Mesenchymal stem cell (in vitro differentiated cells and primary cell): ENCODE measurements around the gene NRN1L.

ENCODE experiments used
- DNase-seq: peaks from one replicate; pipeline ENCODE4 v3.0.0-alpha.2; 2013
- H2AFZ ChIP-seq: one replicate; pipeline ENCODE4 v1.6.1; 2013; ENCODE audit warnings: low read depth, mild to moderate bottlenecking, control low read depth, inconsistent platforms, low read length, moderate library complexity
- H2AK5ac ChIP-seq: 2 replicates; pipeline ENCODE4 v1.6.1; 2013; ENCODE audit warnings: low read length, moderate library complexity, mild to moderate bottlenecking, inconsistent platforms; ENCODE audit not compliant: severe bottlenecking
- H2BK120ac ChIP-seq: one replicate; pipeline ENCODE4 v1.6.1; 2013; ENCODE audit warnings: low read depth, mild to moderate bottlenecking, inconsistent platforms, low read length, moderate library complexity
- H2BK12ac ChIP-seq, 2 experiments: one replicate each; pipeline ENCODE4 v1.6.1; 2013; ENCODE audit warnings: inconsistent platforms in 2 of 2, low read length in 2 of 2, mild to moderate bottlenecking in 2 of 2, moderate library complexity in 2 of 2, control low read depth in 1 of 2
- H2BK15ac ChIP-seq: one replicate; pipeline ENCODE4 v1.6.1; 2013; ENCODE audit warnings: mild to moderate bottlenecking, low read depth, inconsistent platforms; ENCODE audit not compliant: poor library complexity, severe bottlenecking
- H2BK5ac ChIP-seq: 2 replicates; pipeline ENCODE4 v1.6.1; 2013; ENCODE audit warnings: low read depth, mild to moderate bottlenecking, low read length, control low read depth, inconsistent platforms; ENCODE audit not compliant: poor library complexity, severe bottlenecking
- H3K14ac ChIP-seq, 2 experiments: one replicate each; pipeline ENCODE4 v1.6.1; 2013; ENCODE audit warnings: inconsistent platforms in 2 of 2, low read length in 2 of 2, control low read depth in 1 of 2, mild to moderate bottlenecking in 1 of 2, moderate library complexity in 1 of 2
- H3K18ac ChIP-seq, 2 experiments: one replicate each; pipeline ENCODE4 v1.6.1; 2013; ENCODE audit warnings: inconsistent platforms in 2 of 2, low read length in 2 of 2, control low read depth in 1 of 2, low read depth in 1 of 2, mild to moderate bottlenecking in 1 of 2
- H3K23ac ChIP-seq, 2 experiments: one replicate each; pipeline ENCODE4 v1.6.1; 2013; ENCODE audit warnings: inconsistent platforms in 2 of 2, low read length in 2 of 2, mild to moderate bottlenecking in 2 of 2, moderate library complexity in 2 of 2, control low read depth in 1 of 2
- H3K27ac ChIP-seq: 2 replicates; pipeline ENCODE4 v1.5.1; 2013; ENCODE audit warnings: mild to moderate bottlenecking, moderate library complexity, low read length, control low read depth, inconsistent platforms; ENCODE audit not compliant: poor library complexity, severe bottlenecking
- H3K27me3 ChIP-seq, 2 experiments: 2 replicates each; pipeline versions ENCODE4 v1.6.1 to v1.7.0; 2013; ENCODE audit warnings: low read length in 2 of 2, mild to moderate bottlenecking in 2 of 2, moderate library complexity in 2 of 2, control low read depth in 1 of 2, inconsistent platforms in 1 of 2; ENCODE audit not compliant: control insufficient read depth in 1 of 2, insufficient read depth in 1 of 2
- H3K36me3 ChIP-seq, 2 experiments: 2 replicates each; pipeline versions ENCODE4 v1.6.1 to v1.7.0; 2013; ENCODE audit warnings: low read length in 2 of 2, control low read depth in 1 of 2, inconsistent platforms in 1 of 2, low read depth in 1 of 2, mild to moderate bottlenecking in 1 of 2; ENCODE audit not compliant: insufficient read depth in 2 of 2, control insufficient read depth in 1 of 2
- H3K4ac ChIP-seq, 2 experiments: one replicate each; pipeline ENCODE4 v1.6.1; 2013; ENCODE audit warnings: inconsistent platforms in 2 of 2, low read length in 2 of 2, mild to moderate bottlenecking in 2 of 2, moderate library complexity in 2 of 2, control low read depth in 1 of 2, low read depth in 1 of 2
- H3K4me1 ChIP-seq: 2 replicates; pipeline ENCODE4 v1.6.1; 2013; ENCODE audit warnings: low read depth, low read length, control low read depth; ENCODE audit not compliant: control insufficient read depth, insufficient read depth
- H3K4me2 ChIP-seq: 2 replicates; pipeline ENCODE4 v1.6.1; 2013; ENCODE audit warnings: low read length, mild to moderate bottlenecking, inconsistent platforms; ENCODE audit not compliant: poor library complexity, severe bottlenecking
- H3K4me3 ChIP-seq, 2 experiments: 2 replicates each; pipeline versions ENCODE4 v1.5.1 to v1.7.0; 2013; ENCODE audit warnings: low read length in 2 of 2, mild to moderate bottlenecking in 2 of 2, control low read depth in 1 of 2, low read depth in 1 of 2; ENCODE audit not compliant: insufficient read depth in 1 of 2
- H3K79me1 ChIP-seq: replicated peaks from 2 replicates; pipeline ENCODE4 v1.6.1; 2013; ENCODE audit warnings: mild to moderate bottlenecking, control low read depth, low read length, inconsistent platforms; ENCODE audit not compliant: poor library complexity, severe bottlenecking
- H3K9ac ChIP-seq: 2 replicates; pipeline ENCODE4 v1.7.0; 2013; ENCODE audit warnings: mild to moderate bottlenecking, low read length, moderate library complexity
- H3K9me3 ChIP-seq: 2 replicates; pipeline ENCODE4 v1.7.0; 2013; ENCODE audit warnings: mild to moderate bottlenecking, low read length; ENCODE audit not compliant: control insufficient read depth
- H4K8ac ChIP-seq: one replicate; pipeline ENCODE4 v1.6.1; 2013; ENCODE audit warnings: inconsistent platforms, mild to moderate bottlenecking, low read length, moderate library complexity
- H4K91ac ChIP-seq: one replicate; pipeline ENCODE4 v1.6.1; 2013; ENCODE audit warnings: mild to moderate bottlenecking, low read length, inconsistent platforms
- WGBS: methylation state at CpG from one replicate; pipeline ENCODE4 v1.1.7; 2013; ENCODE audit warnings: mixed read lengths; 5-methylcytosine and 5-hydroxymethylcytosine counted together

The NRN1L gene

GRCh38 chr16:67885976-67886375 lies 1.3 kb downstream of the NRN1L start:
- H2AFZ ChIP-seq, result no peak overlapping the region
- no peaks in the 10 kb centered on the region for H3K27me3 ChIP-seq
- no peak overlapping the region for H4K91ac ChIP-seq
- no peak overlapping the region for H3K4me2 ChIP-seq
- no peak overlapping the region for H2AK5ac ChIP-seq
- H2BK120ac ChIP-seq, result no peak overlapping the region
- H3K14ac ChIP-seq, result no peak overlapping the region
- no peak overlapping the region for H3K4me3 ChIP-seq
- H3K9ac ChIP-seq, result no peak overlapping the region
- H3K79me1 ChIP-seq, result peaks cover 10% of the 10 kb centered on the region
- H3K4me1 ChIP-seq, result peaks cover 9% of the 10 kb centered on the region
- no peak overlapping the region for H3K23ac ChIP-seq
- H3K36me3 ChIP-seq, result peaks cover 35 to 67% of the 10 kb centered on the region in 2 experiments
- no peak overlapping the region for H3K18ac ChIP-seq
- no peak overlapping the region for H2BK15ac ChIP-seq
- no peak overlapping the region for H3K27ac ChIP-seq
- no peak overlapping the region for H4K8ac ChIP-seq
- no peaks in the 10 kb centered on the region for H3K9me3 ChIP-seq
- no peak for DNase-seq
- WGBS, result 96% methylated on average over 17 of the region's 19 CpGs
- H3K4ac ChIP-seq, result no peak overlapping the region
- no peak overlapping the region for H2BK5ac ChIP-seq
- H2BK12ac ChIP-seq, result no peak overlapping the region

- Histone ChIP-seq H3K4ac (no peak overlapping the region), H3K9me3 (no peaks in the 10 kb centered on the region), H3K4me1 (peaks cover 9% of the 10 kb centered on the region), H2BK15ac (no peak overlapping the region), H3K27me3 (no peaks in the 10 kb centered on the region), H3K23ac (no peak overlapping the region), H3K79me1 (peaks cover 10% of the 10 kb centered on the region), H2BK12ac (no peak overlapping the region), H2AK5ac (no peak overlapping the region), H2BK5ac (no peak overlapping the region), H4K91ac (no peak overlapping the region), H4K8ac (no peak overlapping the region), H3K4me3 (no peak overlapping the region), H3K18ac (no peak overlapping the region), H3K36me3 (peaks cover 31 to 63% of the 10 kb centered on the region in 2 experiments), H3K14ac (no peak overlapping the region), H3K9ac (no peak overlapping the region), H3K4me2 (no peak overlapping the region), H2BK120ac (no peak overlapping the region), H2AFZ (no peak overlapping the region), H3K27ac (no peak overlapping the region)
- no peak for DNase-seq
- 91% methylated on average over 5 of the region's 5 CpGs for WGBS
Observed at GRCh38 chr16:67886387-67886786, 1.7 kb downstream of the NRN1L start.

- Histone ChIP-seq H2BK12ac (no peak overlapping the region), H3K4me1 (peaks cover 11% of the 10 kb centered on the region), H3K36me3 (peaks cover 12 to 44% of the 10 kb centered on the region in 2 experiments), H3K9ac (no peak overlapping the region), H3K14ac (no peak overlapping the region), H3K4me3 (no peak overlapping the region), H3K79me1 (peaks cover 10% of the 10 kb centered on the region), H2AFZ (no peak overlapping the region), H2BK120ac (no peak overlapping the region), H2BK5ac (peak overlapping the region; percentile 20), H3K4me2 (no peak overlapping the region), H3K9me3 (no peaks in the 10 kb centered on the region), H3K27ac (no peak overlapping the region), H4K91ac (no peak overlapping the region), H2AK5ac (no peak overlapping the region), H3K23ac (no peak overlapping the region), H4K8ac (no peak overlapping the region), H3K18ac (no peak overlapping the region), H3K27me3 (no peaks in the 10 kb centered on the region), H2BK15ac (no peak overlapping the region), H3K4ac (no peak overlapping the region)
- DNase-seq, result no peak
- WGBS, result 75% methylated on average over 1 of the region's 3 CpGs
Observed at GRCh38 chr16:67888331-67888730, 3.6 kb downstream of the NRN1L start.

GRCh38 chr16:67892375-67892774 lies 7.7 kb downstream of the NRN1L start:
- Histone ChIP-seq H3K18ac (no peak overlapping the region), H2AK5ac (no peak overlapping the region), H3K4me1 (peaks cover 8% of the 10 kb centered on the region), H3K4ac (no peak overlapping the region), H2BK12ac (no peak overlapping the region), H3K27ac (no peak overlapping the region), H3K36me3 (peaks cover 0 to 7% of the 10 kb centered on the region in 2 experiments), H2BK5ac (no peak overlapping the region), H3K79me1 (peaks cover 7% of the 10 kb centered on the region), H2BK120ac (no peak overlapping the region), H2AFZ (no peak overlapping the region), H4K8ac (no peak overlapping the region), H3K14ac (no peak overlapping the region), H2BK15ac (no peak overlapping the region), H3K9me3 (no peaks in the 10 kb centered on the region), H3K9ac (peak overlapping the region; percentile 87), H3K4me3 (peak overlapping the region in 1 of 2 experiments; percentile 81), H3K27me3 (no peaks in the 10 kb centered on the region), H4K91ac (no peak overlapping the region), H3K23ac (no peak overlapping the region), H3K4me2 (peak overlapping the region; percentile 72)
- DNase-seq, result no peak
- WGBS, result 82% methylated on average over 2 of the region's 5 CpGs
